Stimulated activated CD4-positive, alpha-beta T cell treated with anti-CD3 and anti-CD28 coated beads, Interleukin-1b, Interleukin-23, amount 100 ng/mL, for 4 hours (primary cell): ENCODE data around the gene CHFR.
"Not testable (repeated sequence)": the region's sequence is repeated elsewhere in the genome, so short reads cannot be mapped to it uniquely, and the experiment has no call there.

Experiments used
- DNase-seq, 2 donors: peaks; one replicate each; pipeline ENCODE4 v3.0.0-alpha.2; 2020; ENCODE audit warnings: low read depth in 2 of 2

CHFR gene

DNA sequence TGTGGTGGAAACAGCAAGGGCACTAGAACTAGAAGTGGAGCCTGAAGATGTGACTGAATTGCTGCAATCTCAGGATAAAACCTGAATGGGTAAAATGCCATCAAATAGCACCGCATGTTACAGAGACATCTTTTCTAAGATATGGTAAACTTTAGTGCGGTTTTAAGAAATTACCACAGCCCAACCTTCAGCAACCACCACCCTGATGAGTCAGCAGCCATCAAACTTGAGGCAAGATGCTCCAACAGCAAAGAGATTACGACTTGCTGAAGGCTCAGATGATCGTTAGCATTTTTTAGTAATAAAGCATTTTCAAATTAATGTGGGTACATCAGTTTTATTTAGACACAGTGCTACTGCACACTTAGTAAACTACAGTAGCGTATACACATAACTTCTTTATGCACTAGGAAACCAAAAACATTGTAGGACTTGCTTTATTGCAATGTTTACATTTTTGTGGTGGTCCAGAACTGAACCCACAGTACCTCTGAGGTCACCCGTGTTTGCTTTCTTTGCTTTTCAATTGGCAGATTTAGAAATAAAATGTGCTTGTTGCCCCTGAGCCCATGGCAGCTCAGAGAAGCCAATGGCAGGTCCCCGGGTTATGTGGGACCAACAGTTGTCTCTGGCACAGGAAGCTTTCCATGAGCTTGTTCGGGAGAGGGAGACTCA is 74.6 kb downstream of the CHFR start:
- no peak for DNase-seq

DNA sequence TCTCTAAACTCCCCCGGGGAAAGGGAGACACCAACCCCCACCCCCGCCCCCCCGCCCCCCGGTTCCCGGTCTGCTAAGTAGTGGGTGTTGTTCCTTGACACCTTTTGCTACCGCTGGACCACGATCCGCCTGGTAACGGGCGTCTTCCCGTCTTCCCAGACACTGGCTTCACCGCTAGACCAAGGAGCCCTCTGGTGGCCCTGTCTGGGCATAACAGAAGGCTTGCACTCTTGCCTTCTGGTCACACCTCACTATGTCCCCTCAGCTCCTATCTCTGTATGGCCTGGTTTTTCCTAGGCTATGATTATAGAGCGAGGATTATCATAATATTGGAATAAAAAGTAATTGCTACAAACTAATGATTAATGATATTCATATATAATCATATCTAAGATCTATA is 78.0 kb downstream of the CHFR start:
- peak in 1 of 2 donors; percentile 17 for DNase-seq

DNA sequence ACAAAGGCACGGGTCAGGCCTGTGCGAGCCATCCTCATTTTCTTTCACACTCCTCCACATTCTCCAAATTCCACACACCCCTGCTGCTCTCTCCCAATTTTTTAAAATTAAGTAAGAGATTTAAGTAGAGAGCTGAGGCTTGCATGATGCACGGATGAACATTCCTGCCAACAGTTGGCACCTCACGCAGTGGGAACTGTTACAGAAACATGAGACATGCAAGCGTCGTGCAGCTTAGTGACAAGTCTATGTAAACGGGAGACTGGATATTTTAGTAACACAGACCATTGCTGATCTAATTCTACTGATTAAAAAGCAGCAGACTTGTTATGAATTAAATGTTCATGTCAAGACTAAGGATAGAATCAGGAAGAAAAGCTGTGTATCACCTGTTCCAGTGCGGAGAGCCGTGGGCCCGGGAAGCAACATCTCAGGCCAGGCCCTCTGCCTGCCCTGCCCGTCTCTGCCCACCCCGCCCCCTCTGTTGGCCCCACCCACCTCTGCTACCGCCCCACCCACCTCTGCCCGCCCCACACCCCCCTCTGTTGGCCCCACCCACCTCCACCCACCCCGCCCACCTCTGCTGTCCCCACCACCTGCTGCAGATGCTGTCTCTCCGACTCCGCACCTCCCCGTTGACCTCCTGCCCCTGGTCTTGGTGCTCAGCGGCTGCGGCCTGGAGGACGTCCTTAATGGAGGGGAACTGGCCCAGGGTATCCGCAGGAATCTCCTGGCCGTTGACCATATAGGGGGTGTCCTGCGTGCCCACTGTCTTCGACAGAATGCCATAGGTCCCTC is 79.9 kb downstream of the CHFR start:
- no peak for DNase-seq

DNA sequence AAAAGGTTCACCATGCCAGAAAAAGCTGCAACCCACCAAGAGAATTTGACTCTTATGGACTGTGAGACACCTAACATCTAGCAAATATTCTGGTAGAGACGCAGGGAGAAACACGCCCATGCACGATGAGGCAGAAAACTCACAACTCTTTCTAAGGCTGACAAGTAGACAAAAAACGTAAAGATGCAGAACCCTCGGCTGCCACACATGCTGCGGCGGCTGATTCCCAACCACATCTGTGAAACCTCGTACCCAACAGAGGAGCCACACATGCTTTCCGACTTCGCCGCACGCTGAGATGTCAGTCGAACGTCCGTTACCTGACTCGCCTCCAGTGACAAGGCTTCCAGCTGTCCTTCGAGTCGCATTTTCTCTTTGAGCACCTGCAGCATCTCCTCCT is 80.5 kb downstream of the CHFR start:
- DNase-seq: peak in 1 of 2 donors; percentile 15

DNA sequence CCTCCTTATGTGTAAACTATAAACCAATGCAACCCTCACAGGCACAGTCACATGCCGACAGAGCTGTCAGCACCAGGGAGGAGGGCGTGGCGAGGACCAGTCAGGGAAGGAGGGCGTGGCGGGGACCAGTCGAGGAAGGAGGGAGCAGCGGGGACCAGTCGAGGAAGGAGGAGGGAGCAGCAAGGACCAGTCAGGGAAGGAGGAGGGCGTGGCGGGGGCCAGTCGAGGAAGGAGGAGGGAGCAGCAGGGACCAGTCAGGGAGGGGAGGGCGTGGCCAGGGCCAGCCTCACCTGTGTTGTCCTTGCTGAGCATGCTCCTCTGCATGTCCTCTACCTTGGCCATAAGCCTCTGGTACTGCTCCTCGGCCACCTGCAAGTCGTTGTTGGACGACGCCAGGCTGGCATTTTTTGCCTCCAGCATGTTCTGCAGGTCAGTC is 83.0 kb downstream of the CHFR start:
- DNase-seq: no peak

DNA sequence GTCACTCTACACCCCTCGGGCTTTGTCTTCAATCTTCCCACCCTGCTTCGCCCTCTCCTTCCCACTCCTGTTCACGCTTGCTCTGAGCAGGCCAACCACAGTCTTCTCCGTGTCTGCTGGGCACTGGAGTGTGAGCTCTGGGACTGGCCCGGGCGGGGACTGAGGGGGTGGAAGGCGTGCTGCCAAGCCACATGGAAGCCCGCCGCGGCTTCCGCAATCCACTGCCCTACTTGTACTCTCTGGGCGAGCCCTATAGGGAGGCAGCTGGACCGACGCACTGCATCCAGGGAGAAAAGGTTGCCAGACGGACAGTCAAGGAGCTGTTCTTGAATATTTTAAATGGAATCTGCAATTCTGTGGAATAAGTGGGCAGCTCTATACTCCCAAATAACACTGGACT is 83.5 kb downstream of the CHFR start:
- no peak for DNase-seq

DNA sequence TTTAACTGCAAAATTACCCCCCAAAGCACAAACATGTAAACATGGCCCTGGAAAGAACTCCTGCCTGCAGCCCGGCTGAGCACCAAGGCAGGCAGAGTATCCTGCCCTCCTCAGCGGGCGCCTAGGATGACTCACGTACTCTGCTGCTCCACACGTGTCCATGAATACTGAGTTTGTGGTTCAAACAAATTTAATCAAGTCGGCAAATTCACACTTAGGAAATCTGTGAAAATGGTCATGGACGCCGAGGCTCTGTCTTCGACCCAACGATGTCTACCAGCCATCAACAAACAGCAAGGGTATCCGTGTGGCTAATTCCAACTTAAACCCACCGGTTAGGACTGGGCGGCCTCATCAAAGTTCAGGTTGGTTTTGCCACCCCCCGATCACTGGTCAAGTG is 84.3 kb downstream of the CHFR start:
- DNase-seq: no peak

DNA sequence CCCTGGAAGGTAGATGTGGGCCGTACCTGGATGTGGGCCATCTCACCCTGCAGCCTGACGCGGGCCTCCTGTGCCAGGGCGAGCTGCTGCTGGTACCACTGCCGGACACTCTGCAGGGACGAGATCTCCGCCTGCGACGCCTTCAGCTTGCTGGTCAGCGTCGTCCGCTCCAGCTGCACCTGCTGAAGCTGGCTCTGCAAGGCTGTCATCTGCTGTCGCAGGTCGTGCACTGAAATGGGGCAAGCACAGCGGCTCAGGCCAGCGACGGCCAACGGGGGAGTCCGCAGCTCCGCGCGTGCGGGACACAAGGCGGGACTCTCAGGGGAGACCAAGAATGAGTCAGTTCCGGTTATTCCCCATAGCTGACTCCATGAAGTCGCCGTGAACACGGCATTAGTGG is 85.7 kb downstream of the CHFR start:
- DNase-seq: no peak

DNA sequence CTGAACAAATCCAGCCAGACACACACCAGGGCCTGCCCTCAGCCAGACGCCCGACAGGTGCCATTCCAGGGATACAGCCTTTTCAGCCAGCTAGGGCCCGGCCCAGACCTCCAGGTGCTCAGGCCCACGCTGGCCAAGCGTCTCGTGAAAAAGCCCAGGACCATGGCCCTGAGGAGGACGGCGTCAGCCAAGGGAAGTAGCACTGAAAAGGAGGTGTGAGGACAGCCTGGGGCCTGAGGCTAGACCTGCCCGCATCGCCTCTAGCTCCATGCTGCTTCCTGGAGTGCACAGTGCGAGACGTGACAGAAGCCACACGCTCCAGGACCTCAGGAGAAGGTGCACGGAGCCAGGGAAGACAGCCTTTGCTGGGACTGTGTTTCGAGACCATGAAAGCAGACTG is 88.6 kb downstream of the CHFR start:
- DNase-seq: no peak

DNA sequence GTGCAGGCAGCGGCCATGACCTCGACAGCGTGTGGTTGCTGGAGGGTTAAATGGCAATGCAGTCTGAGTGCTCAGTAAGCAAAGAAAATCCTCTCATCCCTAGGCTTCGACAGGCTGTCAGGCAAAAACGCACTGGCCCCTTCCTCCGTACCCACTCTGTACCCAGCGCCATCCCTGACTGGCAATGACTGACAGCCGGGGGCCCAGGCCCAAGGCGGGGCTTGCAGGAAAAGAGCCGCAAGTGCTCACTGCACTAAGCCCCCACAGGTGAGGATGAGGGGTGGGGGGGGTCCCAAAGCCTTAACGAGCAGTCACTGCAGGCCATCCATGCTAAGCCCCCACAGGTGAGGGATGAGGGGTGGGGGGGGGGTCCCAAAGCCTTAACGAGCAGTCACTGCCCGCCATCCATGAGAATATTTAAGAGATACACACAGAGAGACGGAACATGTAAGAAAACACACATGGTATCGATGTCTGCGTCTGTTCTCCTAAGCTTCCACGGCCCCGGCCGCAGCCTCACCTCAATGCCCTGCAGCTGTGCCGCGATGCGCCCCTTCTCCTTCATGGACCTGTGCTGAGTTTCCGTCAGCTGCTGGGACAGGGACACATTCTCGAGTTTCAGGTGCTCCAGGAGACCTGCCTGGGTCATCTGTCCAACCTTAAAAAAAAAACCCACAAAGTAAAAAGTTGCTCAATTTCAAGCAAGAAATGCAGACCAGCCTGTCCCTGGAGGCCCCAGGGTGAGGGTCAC is 89.4 kb downstream of the CHFR start:
- DNase-seq: no peak

DNA sequence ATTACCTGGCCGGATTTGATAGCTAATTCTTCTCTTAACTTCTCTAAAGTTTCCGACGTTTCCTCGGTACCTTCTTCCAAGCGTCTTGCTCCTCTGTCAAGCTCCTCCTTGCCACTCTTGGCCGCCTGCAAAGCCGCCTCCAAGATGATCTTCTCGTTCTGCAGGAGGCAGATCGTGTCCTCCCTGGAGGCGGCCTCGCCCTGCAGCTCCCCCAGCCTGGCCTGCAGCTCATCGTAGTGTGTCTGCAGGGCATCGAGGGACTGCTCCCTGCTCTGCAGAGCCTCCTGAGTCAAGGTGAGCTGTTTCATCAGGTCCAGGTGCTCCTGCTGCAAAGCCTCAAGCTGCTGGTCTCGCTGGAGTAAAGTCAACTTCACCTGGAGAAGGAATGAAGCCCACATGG is 91.6 kb downstream of the CHFR start:
- DNase-seq: no peak

DNA sequence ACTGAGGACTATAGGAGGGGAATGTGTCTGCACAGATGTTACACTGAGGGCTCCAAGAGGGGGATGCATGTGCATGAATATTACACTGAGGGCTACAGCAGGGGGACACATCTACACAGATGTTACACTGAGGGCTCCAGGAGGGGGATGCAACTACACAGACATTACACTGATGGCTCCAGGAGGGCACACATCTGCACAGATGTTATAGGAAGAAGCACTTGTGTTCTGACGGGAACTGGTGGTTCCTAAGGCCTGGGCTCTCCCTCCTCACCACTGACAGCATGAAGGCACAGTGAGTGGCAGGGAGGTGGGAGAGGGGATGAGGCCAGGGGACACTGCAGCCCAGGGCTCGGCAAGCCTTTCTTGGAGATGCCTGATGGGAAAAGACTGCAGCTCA is 95.5 kb downstream of the CHFR start:
- not testable (repeated sequence) for DNase-seq

DNA sequence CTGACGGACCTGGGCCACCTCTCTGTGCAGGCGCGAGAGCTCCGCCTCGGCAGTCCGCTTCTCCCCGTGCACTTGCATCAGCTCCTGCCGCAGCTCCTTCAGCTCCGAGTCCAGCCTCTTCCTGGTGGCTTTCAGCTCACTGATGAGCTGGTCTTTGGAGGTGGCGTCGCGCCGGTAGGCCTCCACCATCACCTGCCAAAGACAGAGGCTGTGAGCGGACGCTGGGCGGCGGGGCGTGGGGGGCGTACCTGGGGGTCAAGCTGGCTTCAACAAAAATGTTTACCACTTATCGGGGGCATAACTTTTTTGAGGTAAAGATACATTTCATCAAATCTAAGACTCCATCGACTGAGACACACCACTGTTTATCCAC is 98.3 kb downstream of the CHFR start:
- no peak for DNase-seq

DNA sequence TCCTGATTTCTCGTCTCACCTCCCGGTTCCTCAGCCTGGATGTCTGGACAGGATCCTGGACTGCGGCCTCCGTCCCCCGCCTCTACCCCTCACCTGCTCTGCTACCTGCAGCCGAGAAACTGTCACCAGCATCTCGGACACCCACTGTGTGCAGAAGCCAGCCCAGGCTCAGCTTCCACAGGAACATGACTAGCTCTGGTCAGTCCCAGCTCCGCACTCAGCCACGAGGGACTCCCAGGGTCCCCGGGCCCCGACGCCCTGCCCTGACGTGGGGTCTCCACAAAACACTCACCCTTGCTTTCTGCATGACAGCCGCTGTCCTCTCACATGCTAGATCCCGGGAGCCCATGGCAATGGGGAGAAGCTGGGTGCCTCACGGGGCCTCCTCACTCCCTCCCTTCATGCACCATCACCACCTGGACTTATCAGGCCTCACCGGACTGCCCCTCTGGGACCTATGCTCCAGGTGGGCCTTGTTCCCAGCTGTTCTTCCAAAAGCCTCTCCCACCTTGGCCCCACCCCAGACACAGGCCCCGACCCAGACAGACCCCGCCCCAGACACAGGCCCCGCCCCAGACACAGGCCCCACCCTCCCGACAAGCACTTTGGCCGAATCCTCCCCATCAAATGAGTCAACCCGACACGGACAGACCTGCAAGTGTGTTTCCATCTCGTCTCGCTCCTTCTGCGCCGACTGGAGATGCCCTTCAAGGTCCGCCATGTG is 98.9 kb downstream of the CHFR start:
- no peak for DNase-seq

DNA sequence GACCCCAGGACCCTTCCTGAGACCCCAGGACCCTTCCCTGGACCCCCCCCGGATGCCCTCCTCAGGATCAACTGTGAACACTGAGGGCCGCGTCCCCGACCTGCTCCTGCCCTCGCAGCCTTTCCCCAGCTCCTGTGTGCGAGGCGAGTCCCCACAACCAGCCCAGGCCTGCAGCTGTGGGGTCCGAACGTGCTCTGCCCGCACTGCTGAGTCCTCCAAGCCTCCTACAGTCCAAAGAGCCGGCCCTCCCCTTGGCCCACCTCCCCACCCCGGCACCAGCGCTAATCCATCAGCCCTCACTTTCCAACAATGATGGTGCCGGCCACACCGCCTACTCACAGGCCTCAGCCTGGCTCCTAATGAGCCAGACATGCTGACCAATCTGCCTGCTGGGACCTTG is 99.5 kb downstream of the CHFR start:
- DNase-seq: no peak

DNA sequence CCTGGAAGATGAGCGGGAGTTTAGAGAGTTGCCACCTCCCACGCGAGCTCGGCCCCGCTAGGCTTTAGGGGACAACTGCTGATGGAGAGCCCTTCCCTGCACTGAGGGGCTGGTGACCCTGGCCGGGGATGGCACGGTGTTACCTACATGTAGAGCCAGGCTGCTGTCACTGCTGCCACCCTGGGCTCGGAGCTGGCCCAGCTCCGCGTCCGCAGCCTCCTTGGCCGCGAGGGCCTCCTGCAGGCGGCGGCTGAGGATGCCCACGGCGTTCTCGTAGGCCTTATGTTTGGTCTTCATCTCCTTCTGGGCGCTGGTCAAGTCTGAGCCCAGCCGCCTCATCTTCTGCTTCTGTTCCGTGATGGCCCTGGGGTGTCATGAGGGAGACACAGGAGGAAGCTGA is 101.2 kb downstream of the CHFR start:
- no peak for DNase-seq

DNA sequence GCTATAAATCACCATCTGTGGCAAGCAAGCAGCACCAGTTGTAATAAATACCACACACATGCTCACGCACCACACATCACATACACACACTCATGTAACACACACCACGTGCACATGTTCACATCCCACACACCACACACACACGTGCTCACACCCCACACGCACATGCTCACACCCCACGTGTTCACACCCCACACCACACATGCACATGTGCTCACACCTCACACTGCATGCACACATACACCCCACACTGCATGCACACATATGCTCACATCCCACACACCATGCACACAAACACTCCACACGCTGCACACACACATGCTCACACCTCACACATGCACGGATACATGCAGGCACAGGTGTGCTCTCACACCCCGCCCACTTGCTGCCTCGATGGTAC is 102.8 kb downstream of the CHFR start:
- no peak for DNase-seq

DNA sequence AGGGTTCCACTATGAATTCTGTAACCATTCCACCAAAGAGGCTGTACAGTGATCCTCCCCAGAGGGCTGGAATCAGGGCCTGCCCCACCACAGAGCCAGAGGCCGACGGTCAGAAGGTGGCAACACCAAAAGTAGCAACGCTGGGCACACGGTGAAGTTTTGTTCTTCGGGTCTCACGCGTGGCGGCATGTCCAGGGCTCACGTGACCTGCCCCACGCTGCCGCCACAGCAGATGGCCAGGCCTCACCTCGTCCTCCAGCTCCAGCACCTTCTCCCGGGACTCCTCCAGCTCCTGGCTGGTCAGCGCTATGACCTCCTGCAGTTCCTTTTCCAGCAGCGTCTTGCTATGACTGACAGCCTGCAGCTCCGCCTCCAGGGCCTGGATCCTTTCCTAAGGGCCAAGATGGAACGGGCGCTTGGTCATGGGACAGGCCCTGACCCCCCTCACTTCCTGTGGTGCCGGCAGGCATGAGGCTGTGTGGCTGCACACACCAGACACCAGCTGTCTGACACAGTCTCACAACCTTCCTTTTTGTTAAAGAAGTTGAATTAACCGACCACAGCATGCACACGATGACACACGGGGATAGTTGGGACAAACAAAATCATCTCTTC is 103.4 kb downstream of the CHFR start:
- DNase-seq: no peak
